LHCN-M2 (cell line): ENCODE measurements around the gene DMD. TPM values are rescaled to one million over a fixed set of nuclear protein-coding genes. Genes with fewer than 3 reads are reported as not detected.
A peak's percentile ranks its signal among the peaks of the same experiment; 100 is the strongest.

Experiments
- DNase-seq: peaks from one replicate; pipeline ENCODE4 v3.0.0-alpha.2; 2012; ENCODE audit warnings: low read depth
- total RNA-seq: library from RNA; depleted of rRNA; stranded (reverse); fragments of >200 nt; gene quantifications from 2 replicates; pipeline ENCODE4 v1.2.3, GENCODE V29; 2014

Gene DMD
- total RNA-seq, 1 experiment from 2014 or later: 7.4 TPM

- no peak for DNase-seq
Observed at GRCh38 chrX:31128855-31129254, 2082.5 kb downstream of the DMD start.

- no peak for DNase-seq
Observed at GRCh38 chrX:31127716-31128115, 2083.6 kb downstream of the DMD start.

- DNase-seq: peak; percentile 63
Observed at GRCh38 chrX:31126205-31126604, 2085.1 kb downstream of the DMD start.

- no peak for DNase-seq
Observed at GRCh38 chrX:31124536-31124935, 2086.8 kb downstream of the DMD start.

- no peak for DNase-seq
Observed at GRCh38 chrX:31123335-31123734, 2088.0 kb downstream of the DMD start.

- no peak for DNase-seq
Observed at GRCh38 chrX:31117266-31117665, 2094.1 kb downstream of the DMD start.

- no peak for DNase-seq
Observed at GRCh38 chrX:31115398-31115797, 2096.0 kb downstream of the DMD start.

GRCh38 chrX:31114858-31115257, 2096.5 kb downstream of the DMD start:
- DNase-seq: no peak

- peak; percentile 19 for DNase-seq
Observed at GRCh38 chrX:31112226-31112999, 2098.9 kb downstream of the DMD start.

GRCh38 chrX:31110657-31111056, 2100.7 kb downstream of the DMD start:
- no peak for DNase-seq

GRCh38 chrX:31099536-31100090, 2111.7 kb downstream of the DMD start:
- DNase-seq: peak; percentile 14

GRCh38 chrX:31098079-31098478, 2113.3 kb downstream of the DMD start:
- DNase-seq: no peak

- no peak for DNase-seq
Observed at GRCh38 chrX:31093639-31093975, 2117.7 kb downstream of the DMD start.

GRCh38 chrX:31092970-31093638, 2118.2 kb downstream of the DMD start:
- no peak for DNase-seq

GRCh38 chrX:31092476-31092875, 2118.9 kb downstream of the DMD start:
- DNase-seq: no peak

- no peak for DNase-seq
Observed at GRCh38 chrX:31091819-31092218, 2119.5 kb downstream of the DMD start.

GRCh38 chrX:31074522-31074921, 2136.8 kb downstream of the DMD start:
- no peak for DNase-seq

- no peak for DNase-seq
Observed at GRCh38 chrX:31071725-31072124, 2139.6 kb downstream of the DMD start, which contains the start of gene FTHL17. FTHL17 (minus strand) TSS chrX:31072041; CDS start chrX:31071953, 88 bp downstream.

- no peak for DNase-seq
Observed at GRCh38 chrX:31071262-31071661, 2140.1 kb downstream of the DMD start.

GRCh38 chrX:31070057-31070468, 2141.3 kb downstream of the DMD start:
- no peak for DNase-seq
